ENCODE data around the gene KCNQ2. TPM values are rescaled to one million over a fixed set of nuclear protein-coding genes. Genes with fewer than 3 reads are reported as not detected.

The KCNQ2 gene
- total RNA-seq, 2 donors from 2014 or later, result 0.46 to 35.6 TPM

- intact Hi-C loops (cut with DNase I), result no loop called here
- 75% methylated on average over 27 of the region's 27 CpGs for WGBS
- TF ChIP-seq POLR2A (IDR thresholded peaks at IDR 0.05), result no peak
- Histone ChIP-seq H3K27ac (no peak overlapping the region), H3K36me3 (no peaks in the 10 kb centered on the region), H3K4me3 (no peak overlapping the region), H3K27me3 (replicated peaks; ENCODE audit: insufficient read depth) (peaks cover 11% of the 10 kb centered on the region), H3K9me3 (no peaks in the 10 kb centered on the region), H3K4me1 (replicated peaks) (no peaks in the 10 kb centered on the region)
- no peak for DNase-seq (ENCODE audit: low spot score)
Measured at GRCh38 chr20:63411151-63411897, 61.1 kb downstream of the KCNQ2 start.

- intact Hi-C loops (cut with DNase I), result no loop called here
- Histone ChIP-seq H3K4me3 (no peak overlapping the region), H3K9me3 (no peaks in the 10 kb centered on the region), H3K4me1 (replicated peaks) (no peaks in the 10 kb centered on the region), H3K36me3 (no peaks in the 10 kb centered on the region), H3K27ac (no peak overlapping the region), H3K27me3 (replicated peaks; ENCODE audit: insufficient read depth) (peaks cover 4% of the 10 kb centered on the region)
- no peak for DNase-seq (ENCODE audit: low spot score)
- no peak for TF ChIP-seq POLR2A (IDR thresholded peaks at IDR 0.05)
- TF ChIP-seq CTCF (IDR thresholded peaks at IDR 0.05), result no peak
- TF ChIP-seq POLR2AphosphoS5 (IDR thresholded peaks at IDR 0.05), result no peak
- WGBS, result 81% methylated on average over 21 of the region's 23 CpGs
Measured at GRCh38 chr20:63409834-63410435, 62.5 kb downstream of the KCNQ2 start.

DNA sequence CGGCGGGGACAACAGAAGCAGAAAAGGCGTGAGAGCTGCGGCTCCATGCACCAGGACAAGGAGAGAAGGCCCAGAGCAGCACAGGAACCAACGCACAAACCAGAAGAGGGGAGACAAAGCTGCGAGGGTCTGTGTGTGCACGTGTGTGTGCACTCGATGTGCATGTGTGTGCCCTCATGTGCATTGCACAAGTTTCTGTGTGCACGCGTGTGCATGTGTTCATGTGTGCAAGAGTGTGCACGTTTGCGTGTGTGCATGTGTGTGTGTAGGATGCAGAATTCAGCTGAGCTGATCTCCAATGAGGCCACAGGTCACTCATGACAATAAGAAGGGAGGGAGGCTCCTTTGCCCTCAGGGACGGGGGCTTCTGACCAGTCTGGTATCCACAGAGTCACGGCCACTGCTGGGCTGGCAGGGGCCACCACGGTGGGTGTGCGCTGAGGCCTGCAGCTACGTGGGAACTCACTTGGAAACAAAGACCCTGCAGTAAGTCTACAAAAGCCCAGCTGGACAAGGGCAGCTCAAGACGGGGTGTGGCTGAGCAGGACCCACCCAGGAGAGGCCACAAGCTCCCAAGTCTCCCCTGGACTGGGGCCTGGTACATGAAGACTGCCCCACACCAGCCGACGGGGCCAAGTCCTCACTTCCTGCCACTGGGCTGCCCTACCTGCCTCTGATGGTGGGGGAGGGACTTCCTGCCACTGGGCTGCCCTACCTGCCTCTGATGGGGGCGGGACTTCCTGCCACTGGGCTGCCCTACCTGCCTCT, 63.2 kb downstream of the KCNQ2 start:
- H3K36me3 ChIP-seq, result no peaks in the 10 kb centered on the region
- no peaks in the 10 kb centered on the region for H3K4me1 ChIP-seq (replicated peaks)
- DNase-seq (ENCODE audit: low spot score), result no peak
- intact Hi-C loops (cut with DNase I), result no loop called here
- no peak overlapping the region for H3K4me3 ChIP-seq
- 85% methylated on average over 20 of the region's 21 CpGs for WGBS
- H3K27me3 ChIP-seq (replicated peaks; ENCODE audit: insufficient read depth), result peaks cover 4% of the 10 kb centered on the region
- H3K27ac ChIP-seq, result no peak overlapping the region
- H3K9me3 ChIP-seq, result no peaks in the 10 kb centered on the region
- no peak for TF ChIP-seq CTCF (IDR thresholded peaks at IDR 0.05)
- no peak for TF ChIP-seq POLR2AphosphoS5 (IDR thresholded peaks at IDR 0.05)
- TF ChIP-seq POLR2A (IDR thresholded peaks at IDR 0.05), result no peak

GRCh38 chr20:63408684-63409046, 63.8 kb downstream of the KCNQ2 start:
- intact Hi-C loops (cut with DNase I), result no loop called here
- H3K27me3 ChIP-seq (replicated peaks; ENCODE audit: insufficient read depth), result peaks cover 4% of the 10 kb centered on the region

More at GRCh38 chr20:63408684-63409046, 63.8 kb downstream of the KCNQ2 start:
- WGBS, result 84% methylated on average over 21 of the region's 21 CpGs
- H3K4me1 ChIP-seq (replicated peaks), result no peaks in the 10 kb centered on the region
- H3K4me3 ChIP-seq, result no peak overlapping the region
- H3K27ac ChIP-seq, result no peak overlapping the region
- DNase-seq (ENCODE audit: low spot score), result no peak
- TF ChIP-seq POLR2A (IDR thresholded peaks at IDR 0.05) (no peak), POLR2AphosphoS5 (IDR thresholded peaks at IDR 0.05) (no peak), CTCF (IDR thresholded peaks at IDR 0.05) (no peak)
- no peaks in the 10 kb centered on the region for H3K36me3 ChIP-seq
- H3K9me3 ChIP-seq, result no peaks in the 10 kb centered on the region

All from prostate gland (tissue), 2 donors.